Measurements from ENCODE around the gene FRMD1.

DNA sequence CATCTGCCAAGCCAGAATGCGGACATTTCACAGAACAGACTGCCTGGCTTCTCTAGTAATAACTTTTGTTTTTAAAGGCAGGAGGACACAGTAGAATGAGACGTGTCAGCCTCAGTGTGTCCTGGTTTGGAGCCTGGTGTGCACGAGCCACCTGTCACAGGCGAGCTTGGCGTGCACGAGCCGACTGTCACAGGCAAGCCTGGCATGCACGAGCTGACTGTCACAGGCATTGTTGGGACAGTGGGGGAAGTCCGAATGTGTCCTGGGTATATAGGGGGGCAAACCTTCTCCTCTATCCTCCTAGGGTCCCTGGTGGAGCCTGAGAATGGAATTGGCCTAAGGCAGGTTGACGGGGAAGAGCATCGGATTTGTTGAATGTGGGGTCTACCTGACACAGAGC is 74.1 kb downstream of the FRMD1 start:
- no peak for TF ChIP-seq POLR2A (IDR thresholded peaks at IDR 0.05)
- TF ChIP-seq, protein P1, sequence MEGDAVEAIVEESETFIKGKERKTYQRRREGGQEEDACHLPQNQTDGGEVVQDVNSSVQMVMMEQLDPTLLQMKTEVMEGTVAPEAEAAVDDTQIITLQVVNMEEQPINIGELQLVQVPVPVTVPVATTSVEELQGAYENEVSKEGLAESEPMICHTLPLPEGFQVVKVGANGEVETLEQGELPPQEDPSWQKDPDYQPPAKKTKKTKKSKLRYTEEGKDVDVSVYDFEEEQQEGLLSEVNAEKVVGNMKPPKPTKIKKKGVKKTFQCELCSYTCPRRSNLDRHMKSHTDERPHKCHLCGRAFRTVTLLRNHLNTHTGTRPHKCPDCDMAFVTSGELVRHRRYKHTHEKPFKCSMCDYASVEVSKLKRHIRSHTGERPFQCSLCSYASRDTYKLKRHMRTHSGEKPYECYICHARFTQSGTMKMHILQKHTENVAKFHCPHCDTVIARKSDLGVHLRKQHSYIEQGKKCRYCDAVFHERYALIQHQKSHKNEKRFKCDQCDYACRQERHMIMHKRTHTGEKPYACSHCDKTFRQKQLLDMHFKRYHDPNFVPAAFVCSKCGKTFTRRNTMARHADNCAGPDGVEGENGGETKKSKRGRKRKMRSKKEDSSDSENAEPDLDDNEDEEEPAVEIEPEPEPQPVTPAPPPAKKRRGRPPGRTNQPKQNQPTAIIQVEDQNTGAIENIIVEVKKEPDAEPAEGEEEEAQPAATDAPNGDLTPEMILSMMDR (IDR thresholded peaks at IDR 0.05 in 4 of 5, conservative IDR thresholded peaks at IDR 0.05 in 1 of 5), result no peak

Data from gastrocnemius medialis (tissue), 4 donors.